ENCODE data around the gene TTLL11. TPM values are rescaled to one million over a fixed set of nuclear protein-coding genes. Genes with fewer than 3 reads are reported as not detected.
A peak's percentile ranks its signal among the peaks of the same experiment; 100 is the strongest.

The TTLL11 gene, protein sequence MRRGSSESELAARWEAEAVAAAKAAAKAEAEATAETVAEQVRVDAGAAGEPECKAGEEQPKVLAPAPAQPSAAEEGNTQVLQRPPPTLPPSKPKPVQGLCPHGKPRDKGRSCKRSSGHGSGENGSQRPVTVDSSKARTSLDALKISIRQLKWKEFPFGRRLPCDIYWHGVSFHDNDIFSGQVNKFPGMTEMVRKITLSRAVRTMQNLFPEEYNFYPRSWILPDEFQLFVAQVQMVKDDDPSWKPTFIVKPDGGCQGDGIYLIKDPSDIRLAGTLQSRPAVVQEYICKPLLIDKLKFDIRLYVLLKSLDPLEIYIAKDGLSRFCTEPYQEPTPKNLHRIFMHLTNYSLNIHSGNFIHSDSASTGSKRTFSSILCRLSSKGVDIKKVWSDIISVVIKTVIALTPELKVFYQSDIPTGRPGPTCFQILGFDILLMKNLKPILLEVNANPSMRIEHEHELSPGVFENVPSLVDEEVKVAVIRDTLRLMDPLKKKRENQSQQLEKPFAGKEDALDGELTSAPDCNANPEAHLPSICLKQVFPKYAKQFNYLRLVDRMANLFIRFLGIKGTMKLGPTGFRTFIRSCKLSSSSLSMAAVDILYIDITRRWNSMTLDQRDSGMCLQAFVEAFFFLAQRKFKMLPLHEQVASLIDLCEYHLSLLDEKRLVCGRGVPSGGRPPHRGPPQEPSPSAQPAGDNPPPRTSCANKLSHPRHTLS
- 1 to 10 TPM; 6.6 to 9.3 (median 7.9) TPM for polyA plus RNA-seq (ENCODE audit: insufficient read length in 4 of 4)

GRCh38 chr9:122092611-122093506, at the start of gene TTLL11:
Gene TTLL11, minus strand, starts transcription at chr9:122093308. Its CDS starts 160 bp downstream, at chr9:122093148.
- peak; percentile 77 to 86 (median 82) for DNase-seq (ENCODE audit: low read depth in 4 of 4, low spot score in 3 of 4)

GRCh38 chr9:122141671-122142070, 48.6 kb upstream of the TTLL11 start:
- no peak for DNase-seq (ENCODE audit: low read depth in 4 of 4, low spot score in 3 of 4)

DNA sequence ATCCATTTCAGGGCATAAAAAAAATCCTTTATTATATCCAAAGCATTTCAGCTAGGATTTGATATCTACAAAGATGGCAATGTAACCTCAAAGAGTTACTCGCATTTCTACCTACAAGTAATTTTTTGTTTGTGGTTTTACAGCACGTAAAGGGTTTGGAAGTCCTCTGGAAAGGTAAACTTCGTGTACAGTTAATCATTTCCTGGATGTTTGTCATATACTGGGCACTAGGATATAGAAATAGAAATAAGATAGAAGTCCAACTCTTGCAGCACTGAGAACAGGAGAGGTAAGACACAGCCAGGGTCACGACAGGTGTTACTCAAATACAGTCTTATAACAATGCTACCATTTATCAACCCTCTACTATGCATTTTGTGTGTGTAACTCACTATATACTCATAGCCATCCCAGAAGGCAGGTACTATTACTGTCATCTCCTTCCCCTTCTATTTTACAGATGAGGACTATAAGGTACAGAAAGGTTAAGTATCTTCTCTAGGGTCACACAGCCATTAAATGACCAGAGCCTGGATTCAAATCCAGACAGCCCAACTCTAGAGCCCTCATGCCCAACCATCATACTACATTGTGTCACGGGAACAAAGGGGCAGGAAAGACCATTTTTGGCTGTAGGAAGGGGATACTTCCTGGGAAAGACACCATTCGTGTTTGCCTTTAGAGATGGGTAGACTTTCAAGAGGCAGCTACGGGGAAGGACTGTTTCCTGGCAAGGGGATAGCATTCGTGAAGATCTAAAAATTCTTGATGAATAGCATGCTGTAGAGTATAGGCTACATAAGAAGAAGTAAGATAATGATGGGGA, 47.5 kb upstream of the TTLL11 start:
- DNase-seq (ENCODE audit: low read depth in 4 of 4, low spot score in 3 of 4), result no peak

GRCh38 chr9:122138560-122139268, 45.6 kb upstream of the TTLL11 start:
- no peak for DNase-seq (ENCODE audit: low read depth in 4 of 4, low spot score in 3 of 4)

GRCh38 chr9:122135529-122135859, 42.4 kb upstream of the TTLL11 start:
- no peak for DNase-seq (ENCODE audit: low read depth in 4 of 4, low spot score in 3 of 4)

DNA sequence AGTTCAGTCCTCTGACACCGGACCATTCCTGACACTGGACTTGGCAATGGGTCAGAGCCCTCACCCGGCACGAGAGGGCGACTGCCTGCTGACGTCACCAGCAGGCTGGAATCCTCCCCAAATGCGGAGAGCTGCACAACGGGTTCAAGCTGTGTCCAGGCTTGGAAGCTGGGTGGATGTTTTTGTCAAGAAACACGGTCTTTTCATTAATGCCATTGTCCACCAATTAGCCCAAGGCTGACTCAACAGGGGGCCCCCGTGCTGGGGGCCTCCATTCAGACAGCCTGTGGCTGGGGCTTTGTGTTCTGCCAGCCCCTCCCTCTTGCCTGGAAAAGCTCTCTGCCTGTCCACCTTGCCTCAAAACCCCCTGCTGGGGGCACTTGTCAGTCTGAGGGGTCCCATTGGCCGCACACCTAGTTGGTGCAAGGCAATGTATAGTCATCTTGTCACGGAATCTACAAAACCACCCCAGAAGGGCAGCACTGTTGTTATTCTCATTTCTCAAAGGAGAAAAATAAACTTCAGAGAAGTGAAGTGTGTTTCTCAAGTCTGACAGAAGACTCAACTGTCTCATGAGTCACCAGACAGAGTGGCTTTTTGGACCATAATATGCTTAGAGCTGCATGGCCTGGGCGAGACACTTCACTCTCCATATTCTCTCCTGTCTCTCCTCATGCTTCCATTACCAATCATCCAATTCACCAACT, 41.9 kb upstream of the TTLL11 start:
- no peak for DNase-seq (ENCODE audit: low read depth in 4 of 4, low spot score in 3 of 4)

- no peak for DNase-seq (ENCODE audit: low read depth in 4 of 4, low spot score in 3 of 4)
Observed at GRCh38 chr9:122133984-122134535, 41.0 kb upstream of the TTLL11 start.

GRCh38 chr9:122133263-122133983, 40.3 kb upstream of the TTLL11 start:
- no peak for DNase-seq (ENCODE audit: low read depth in 4 of 4, low spot score in 3 of 4)

DNA sequence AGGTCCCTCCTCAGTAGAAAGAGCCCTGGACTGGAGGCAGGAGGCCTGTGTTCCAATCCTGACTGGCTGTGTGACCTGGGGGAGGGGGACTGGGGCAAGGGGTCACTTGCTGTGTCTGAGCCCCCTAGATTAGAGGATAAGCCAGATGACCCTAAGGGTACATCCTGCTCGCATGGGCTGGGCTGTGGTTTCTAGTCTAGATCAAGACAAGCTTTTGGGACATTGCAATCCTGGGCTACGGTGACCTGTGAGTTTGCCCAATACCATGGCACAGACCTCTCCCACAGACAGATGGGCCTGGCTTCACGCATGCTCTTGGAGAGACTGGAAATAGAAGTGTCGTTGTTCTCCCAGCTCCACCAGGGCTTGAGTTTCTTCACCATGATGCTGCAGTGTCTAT, 39.4 kb upstream of the TTLL11 start:
- DNase-seq (ENCODE audit: low read depth in 4 of 4, low spot score in 3 of 4), result no peak

DNA sequence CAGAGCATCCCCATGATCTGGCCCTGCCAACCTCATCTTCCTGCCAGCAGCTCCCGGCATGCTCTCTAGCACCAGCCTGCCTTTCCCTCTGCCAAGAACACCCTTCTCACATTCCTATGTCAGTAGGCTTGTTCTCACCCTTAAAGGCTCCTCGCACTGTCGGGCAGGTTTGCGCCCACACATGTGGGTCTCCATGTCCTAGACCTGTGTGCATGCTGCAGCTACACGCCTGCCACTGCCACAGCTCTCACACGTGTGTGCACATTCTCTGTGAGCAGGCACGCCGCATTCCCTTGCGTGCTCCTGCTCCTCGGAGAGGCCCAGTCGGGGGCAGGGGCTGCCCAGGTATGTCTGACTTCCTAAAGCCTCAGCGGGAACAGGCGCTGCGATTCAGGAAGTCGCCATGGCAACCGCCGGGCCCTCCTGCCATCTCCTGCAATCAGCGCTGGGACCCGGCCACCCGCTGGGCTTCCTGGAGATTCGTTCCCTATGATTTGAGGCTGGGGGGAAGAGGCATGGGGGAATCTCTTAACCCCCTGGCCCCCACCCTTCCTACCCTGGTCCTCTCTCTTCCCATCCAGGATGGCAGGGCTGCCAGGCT, 38.4 kb upstream of the TTLL11 start:
- DNase-seq (ENCODE audit: low read depth in 4 of 4, low spot score in 3 of 4), result peak in 1 of 4 donors; percentile 30

DNA sequence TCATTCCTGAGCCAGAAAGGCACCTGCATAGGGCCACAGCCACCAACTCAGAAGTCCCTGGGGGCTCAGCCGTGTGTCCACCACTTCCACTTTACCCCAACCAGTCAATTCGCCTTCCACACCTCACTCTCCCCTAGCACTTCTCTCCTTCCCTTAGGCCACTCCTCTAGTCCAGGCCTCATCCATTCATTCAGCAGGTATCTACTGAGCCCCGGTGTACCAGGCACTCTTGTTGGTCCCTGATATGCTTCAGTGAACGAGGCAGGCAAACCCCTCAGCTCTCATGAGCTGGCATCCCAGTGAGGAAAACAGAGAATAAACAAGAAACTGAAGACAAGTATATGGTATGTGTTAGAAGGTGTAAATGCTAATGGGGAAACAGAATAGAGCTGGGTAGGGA, 37.7 kb upstream of the TTLL11 start:
- no peak for DNase-seq (ENCODE audit: low read depth in 4 of 4, low spot score in 3 of 4)

DNA sequence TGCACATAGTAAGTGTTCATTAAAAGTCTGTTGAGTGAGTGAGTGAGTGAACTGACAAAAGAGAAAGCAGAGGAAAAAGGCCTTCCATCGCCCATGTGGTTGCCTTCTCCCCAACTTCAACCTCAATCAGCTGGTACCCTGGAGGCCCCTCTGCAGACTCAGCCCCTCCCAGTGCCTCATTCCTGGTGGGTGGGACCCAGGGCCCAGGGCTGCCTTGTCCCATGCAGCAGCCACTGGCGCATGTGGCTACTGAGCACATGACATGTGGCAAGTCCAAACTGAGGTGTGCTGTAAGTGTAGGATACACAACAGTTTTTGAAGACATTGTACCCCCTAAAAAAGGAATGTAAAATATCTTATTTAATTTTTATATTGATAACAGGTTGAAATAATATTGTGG, 36.9 kb upstream of the TTLL11 start:
- no peak for DNase-seq (ENCODE audit: low read depth in 4 of 4, low spot score in 3 of 4)

GRCh38 chr9:122128969-122129343, 35.8 kb upstream of the TTLL11 start:
- no peak for DNase-seq (ENCODE audit: low read depth in 4 of 4, low spot score in 3 of 4)

GRCh38 chr9:122128007-122128968, 35.2 kb upstream of the TTLL11 start:
- DNase-seq (ENCODE audit: low read depth in 4 of 4, low spot score in 3 of 4), result no peak

- DNase-seq (ENCODE audit: low read depth in 4 of 4, low spot score in 3 of 4), result no peak
Observed at GRCh38 chr9:122127396-122127798, 34.3 kb upstream of the TTLL11 start.

All from left renal pelvis (tissue), 4 donors.